Right cardiac atrium (tissue), 5 donors: ENCODE data around the gene EDIL3. TPM values are rescaled to one million over a fixed set of nuclear protein-coding genes. Genes with fewer than 3 reads are reported as not detected.
"Not testable (repeated sequence)": the region's sequence is repeated elsewhere in the genome, so short reads cannot be mapped to it uniquely, and the experiment has no call there.

Experiments used
- ATAC-seq, 2 donors: fragments of 200-7000 bp; cut with Tn5 transposase; one replicate each; pipeline versions ENCODE4 v1.8.0 to v1.9.1; 2020; ENCODE audit warnings: moderate library complexity in 2 of 2, mild to moderate bottlenecking in 1 of 2
- DNase-seq, 3 donors: peaks; one replicate each; pipeline ENCODE4 v3.0.0-alpha.2; 2020
- H3K27ac ChIP-seq: one replicate; pipeline ENCODE4 v1.5.1; 2013; ENCODE audit warnings: mild to moderate bottlenecking, low read length, control low read depth, moderate library complexity
- H3K27me3 ChIP-seq: one replicate; pipeline ENCODE4 v1.6.1; 2013; ENCODE audit not compliant: control insufficient read depth, insufficient read depth
- H3K4me1 ChIP-seq: one replicate; pipeline ENCODE4 v1.6.1; 2013; ENCODE audit warnings: low read length; ENCODE audit not compliant: control insufficient read depth, insufficient read depth
- H3K4me3 ChIP-seq: one replicate; pipeline ENCODE4 v1.5.1; 2013; ENCODE audit warnings: low read length, control low read depth
- H3K9me3 ChIP-seq: one replicate; pipeline ENCODE4 v1.6.1; 2013; ENCODE audit warnings: low read length; ENCODE audit not compliant: control insufficient read depth
- WGBS: extraction: QIAGEN DNeasy Blood & Tissue Kit; methylation state at CpG from one replicate; pipeline ENCODE4 v1.1.7; 2013; 5-methylcytosine and 5-hydroxymethylcytosine counted together
- intact Hi-C, 4 donors: fragments of 100-400 bp; cut with DNase I; formaldehyde crosslinking; loops; one replicate each; pipeline versions ENCODE4 v1.11.0 to v1.14.0; 2022 to 2023
- polyA plus RNA-seq: library from polyadenylated mRNA; stranded (reverse); fragments of 200-250 nt; gene quantifications from one replicate; pipeline ENCODE4 v1.2.3, GENCODE V29; 2013
- total RNA-seq, 4 donors: library from RNA; stranded (reverse); fragmentation: NEBNext Ultra II Directional; extraction: Animal tissue kit (Norgen Biotek cat#: 25700); gene quantifications; one replicate each; pipeline ENCODE4 v1.2.1, GENCODE V29; 2021
- donor health status: healthy with polysubstance abuse.
- donor health status: DM: no; HTN: yes; CAD: no.
- donor health status: DM: no; HTN: no; CAD: no.
- donor health status: DM: no; HTN: yes; CAD: no; lungs with severe emphysema.
- donor health status: DM: yes; HTN: yes; CAD: no.

EDIL3 gene
- total and polyA plus RNA-seq, 5 donors = 3.2 to 14.6 (median 5.5) TPM

GRCh38 chr5:84332106-84332505 lies 52.6 kb downstream of the EDIL3 start:
- no peak overlapping the region for H3K4me3 ChIP-seq
- intact Hi-C loops = no loop called here
- ATAC-seq (no peak), DNase-seq (no peak)
- no peak overlapping the region for H3K27ac ChIP-seq
- 71% methylated on average over 5 of the region's 5 CpGs for WGBS
- H3K9me3 ChIP-seq = no peaks in the 10 kb centered on the region
- no peaks in the 10 kb centered on the region for H3K27me3 ChIP-seq
- H3K4me1 ChIP-seq = no peaks in the 10 kb centered on the region

- Histone ChIP-seq H3K27me3 (no peaks in the 10 kb centered on the region), H3K9me3 (no peaks in the 10 kb centered on the region), H3K27ac (no peak overlapping the region), H3K4me3 (no peak overlapping the region), H3K4me1 (no peaks in the 10 kb centered on the region)
- WGBS = 67% methylated on average over 3 of the region's 3 CpGs
- DNase-seq (no peak), ATAC-seq (no peak)
- intact Hi-C loops = no loop called here
These were observed 57.1 kb downstream of the EDIL3 start for GRCh38 chr5:84327591-84327990.

GRCh38 chr5:84322646-84323045 lies 62.0 kb downstream of the EDIL3 start:
- no peak for ATAC-seq
- WGBS = 87% methylated on average over 3 of the region's 3 CpGs

GRCh38 chr5:84317826-84318225 lies 66.9 kb downstream of the EDIL3 start:
- H3K4me3 ChIP-seq, H3K27ac ChIP-seq, H3K4me1 ChIP-seq, intact Hi-C loops, H3K27me3 ChIP-seq, DNase-seq, ATAC-seq, H3K9me3 ChIP-seq: not testable (repeated sequence)
- WGBS = 95% methylated on average over 1 of the region's 1 CpG

More at GRCh38 chr5:84322646-84323045, 62.0 kb downstream of the EDIL3 start:
- no peak overlapping the region for H3K27ac ChIP-seq
- no peak for DNase-seq
- intact Hi-C loops = no loop called here
- H3K9me3 ChIP-seq = no peaks in the 10 kb centered on the region
- H3K4me3 ChIP-seq = no peak overlapping the region
- H3K4me1 ChIP-seq = no peaks in the 10 kb centered on the region
- no peaks in the 10 kb centered on the region for H3K27me3 ChIP-seq

GRCh38 chr5:84312280-84312679 lies 72.4 kb downstream of the EDIL3 start:
- H3K27ac ChIP-seq, H3K4me3 ChIP-seq, H3K4me1 ChIP-seq, ATAC-seq, H3K9me3 ChIP-seq, intact Hi-C loops, H3K27me3 ChIP-seq: not testable (repeated sequence)
- DNase-seq = peak in 1 of 3 donors; percentile 52
- 96% methylated on average over 29 of the region's 30 CpGs for WGBS

GRCh38 chr5:84309850-84310249 lies 74.8 kb downstream of the EDIL3 start:
- H3K9me3 ChIP-seq, DNase-seq, intact Hi-C loops, H3K27me3 ChIP-seq, H3K27ac ChIP-seq, H3K4me3 ChIP-seq, ATAC-seq, H3K4me1 ChIP-seq: not testable (repeated sequence)

GRCh38 chr5:84306601-84307000 lies 78.1 kb downstream of the EDIL3 start:
- Histone ChIP-seq H3K9me3 (no peaks in the 10 kb centered on the region), H3K4me3 (no peak overlapping the region), H3K4me1 (no peaks in the 10 kb centered on the region), H3K27me3 (no peaks in the 10 kb centered on the region), H3K27ac (no peak overlapping the region)
- no peak for DNase-seq
- ATAC-seq = no peak
- 58% methylated on average over 1 of the region's 1 CpG for WGBS
- intact Hi-C loops = no loop called here

- ATAC-seq (no peak), DNase-seq (no peak)
- no peaks in the 10 kb centered on the region for H3K9me3 ChIP-seq
- H3K27me3 ChIP-seq = no peaks in the 10 kb centered on the region
- no peak overlapping the region for H3K4me3 ChIP-seq
- intact Hi-C loops = no loop called here
- H3K4me1 ChIP-seq = no peaks in the 10 kb centered on the region
- no peak overlapping the region for H3K27ac ChIP-seq
These were observed 80.1 kb downstream of the EDIL3 start for GRCh38 chr5:84304599-84304998.

- intact Hi-C loops = no loop called here
- no peaks in the 10 kb centered on the region for H3K4me1 ChIP-seq
- H3K27ac ChIP-seq = no peak overlapping the region
- no peaks in the 10 kb centered on the region for H3K27me3 ChIP-seq
- no peak for ATAC-seq
- no peak for DNase-seq
- no peaks in the 10 kb centered on the region for H3K9me3 ChIP-seq
- 86% methylated on average over 3 of the region's 3 CpGs for WGBS
- no peak overlapping the region for H3K4me3 ChIP-seq
These were observed 81.4 kb downstream of the EDIL3 start for GRCh38 chr5:84303315-84303714.

GRCh38 chr5:84301535-84301934 lies 83.1 kb downstream of the EDIL3 start:
- no peak overlapping the region for H3K4me3 ChIP-seq
- ATAC-seq (no peak), DNase-seq (no peak)
- no peaks in the 10 kb centered on the region for H3K4me1 ChIP-seq
- no peaks in the 10 kb centered on the region for H3K9me3 ChIP-seq
- 36% methylated on average over 1 of the region's 1 CpG for WGBS
- intact Hi-C loops = no loop called here
- no peaks in the 10 kb centered on the region for H3K27me3 ChIP-seq
- no peak overlapping the region for H3K27ac ChIP-seq

GRCh38 chr5:84299959-84300358 lies 84.7 kb downstream of the EDIL3 start:
- no peak overlapping the region for H3K4me3 ChIP-seq
- WGBS = 58% methylated on average over 1 of the region's 1 CpG
- DNase-seq (no peak), ATAC-seq (no peak)
- H3K9me3 ChIP-seq = no peaks in the 10 kb centered on the region
- no peak overlapping the region for H3K27ac ChIP-seq
- no peaks in the 10 kb centered on the region for H3K27me3 ChIP-seq
- no peaks in the 10 kb centered on the region for H3K4me1 ChIP-seq
- intact Hi-C loops = no loop called here

GRCh38 chr5:84298628-84299027 lies 86.1 kb downstream of the EDIL3 start:
- Histone ChIP-seq H3K9me3 (no peaks in the 10 kb centered on the region), H3K27me3 (no peaks in the 10 kb centered on the region), H3K4me1 (no peaks in the 10 kb centered on the region), H3K4me3 (no peak overlapping the region), H3K27ac (no peak overlapping the region)
- 91% methylated on average over 4 of the region's 4 CpGs for WGBS
- DNase-seq (no peak), ATAC-seq (no peak)
- intact Hi-C loops = no loop called here
